ACHN (cell line): ENCODE measurements around the gene ROR2.

Experiments
- DNase-seq: peaks from one replicate; pipeline ENCODE4 v3.0.0-alpha.2; 2015
- in situ Hi-C: cut with HindIII; loops from 2 replicates; pipeline ENCODE4 v1.10.0; 2017; ENCODE audit warnings: low sequenced_read_pairs, low pct_ligation_motif_present, low pct_unique_long_range_greater_than_20kb

Gene ROR2

DNA sequence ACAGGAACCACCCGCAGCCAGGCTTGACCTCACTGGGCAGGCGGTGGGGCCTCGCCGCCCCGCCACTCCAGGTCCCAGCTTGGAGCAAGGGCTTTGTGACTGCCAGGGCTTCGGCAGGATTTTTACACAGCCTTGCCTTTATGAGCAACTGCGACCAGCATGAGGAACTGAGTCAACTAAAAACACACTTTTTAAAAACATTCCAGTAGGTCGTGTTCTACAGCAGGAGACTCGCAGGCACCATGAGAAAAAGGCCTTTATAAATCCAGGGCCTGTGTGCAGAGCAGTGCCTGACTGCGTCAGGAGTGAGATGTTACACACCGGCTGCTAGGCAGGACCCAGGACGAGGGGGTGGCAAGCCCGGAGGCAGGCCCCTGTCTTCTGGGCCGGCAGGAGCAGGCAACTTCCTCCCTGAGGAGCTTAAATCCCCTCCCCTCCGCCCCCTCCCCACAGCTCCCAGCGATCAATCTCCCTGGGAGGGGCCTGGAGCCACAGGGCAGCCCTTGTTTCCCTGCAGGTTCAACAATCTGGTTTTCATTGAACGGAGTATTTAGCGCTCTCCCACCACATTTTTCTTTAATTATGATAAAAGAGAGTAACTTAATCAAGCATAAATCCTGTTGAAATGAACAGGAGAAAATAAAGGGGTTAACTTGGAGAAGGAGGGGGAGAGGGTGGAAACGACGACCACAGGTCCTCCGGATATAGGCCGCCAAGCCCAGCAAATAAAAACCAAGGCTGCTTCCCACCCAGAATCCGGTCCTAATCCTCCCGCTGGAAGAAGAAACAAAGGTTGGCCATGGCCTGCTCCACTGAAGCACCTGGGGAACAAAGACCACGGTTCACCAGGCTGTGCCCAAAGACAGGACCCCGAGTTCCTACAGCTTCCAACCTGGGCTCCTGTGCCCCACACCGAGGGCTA, 92.5 kb downstream of the ROR2 start:
- DNase-seq = no peak
- in situ Hi-C loops = no loop called here

- in situ Hi-C loops = no loop called here
- no peak for DNase-seq
Observed at GRCh38 chr9:91856419-91856818, 93.6 kb downstream of the ROR2 start.

DNA sequence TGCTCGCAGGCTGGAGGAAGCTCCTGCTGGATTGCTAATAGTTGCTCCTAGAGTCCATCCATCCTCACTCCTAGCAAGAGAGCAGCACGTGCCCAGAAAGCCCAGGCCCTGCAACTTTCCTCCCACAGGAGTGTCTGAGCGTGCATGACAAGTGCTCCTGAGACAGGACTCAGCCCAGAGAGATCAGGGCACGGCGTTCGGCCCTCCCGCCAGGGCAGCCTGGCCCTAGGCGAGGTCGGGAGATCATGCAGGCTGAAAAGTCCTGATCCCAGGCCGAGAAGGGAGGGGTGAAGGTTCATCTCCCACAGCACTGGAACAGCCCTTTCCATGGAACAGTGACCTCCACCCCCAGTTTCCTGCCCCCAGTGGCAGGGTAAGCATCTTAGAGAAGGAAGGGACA, 94.8 kb downstream of the ROR2 start:
- in situ Hi-C loops = no loop called here
- DNase-seq = no peak

GRCh38 chr9:91852801-91853347, 97.2 kb downstream of the ROR2 start:
- no peak for DNase-seq
- in situ Hi-C loops = no loop called here

DNA sequence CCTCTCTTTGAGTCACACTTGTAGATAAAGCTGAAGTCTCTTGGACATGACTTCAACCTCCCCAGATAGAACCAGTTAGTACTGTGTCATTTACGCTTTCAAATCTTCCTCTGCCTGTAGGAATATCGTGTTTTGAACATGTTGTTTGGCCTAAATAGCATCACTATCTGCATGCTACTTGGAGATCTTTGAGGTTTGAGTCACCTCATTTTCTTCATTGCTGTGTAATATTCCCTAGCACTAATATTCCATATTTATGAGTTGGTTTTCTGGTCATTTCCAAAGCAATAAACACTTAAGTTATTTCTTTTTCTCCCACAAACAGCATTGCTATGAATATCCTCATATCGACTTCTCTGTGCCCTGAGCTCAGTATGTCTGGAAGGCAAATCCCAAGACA, 100.3 kb downstream of the ROR2 start:
- DNase-seq = no peak
- in situ Hi-C loops = no loop called here

GRCh38 chr9:91848146-91848545, 101.9 kb downstream of the ROR2 start:
- in situ Hi-C loops = no loop called here

DNA sequence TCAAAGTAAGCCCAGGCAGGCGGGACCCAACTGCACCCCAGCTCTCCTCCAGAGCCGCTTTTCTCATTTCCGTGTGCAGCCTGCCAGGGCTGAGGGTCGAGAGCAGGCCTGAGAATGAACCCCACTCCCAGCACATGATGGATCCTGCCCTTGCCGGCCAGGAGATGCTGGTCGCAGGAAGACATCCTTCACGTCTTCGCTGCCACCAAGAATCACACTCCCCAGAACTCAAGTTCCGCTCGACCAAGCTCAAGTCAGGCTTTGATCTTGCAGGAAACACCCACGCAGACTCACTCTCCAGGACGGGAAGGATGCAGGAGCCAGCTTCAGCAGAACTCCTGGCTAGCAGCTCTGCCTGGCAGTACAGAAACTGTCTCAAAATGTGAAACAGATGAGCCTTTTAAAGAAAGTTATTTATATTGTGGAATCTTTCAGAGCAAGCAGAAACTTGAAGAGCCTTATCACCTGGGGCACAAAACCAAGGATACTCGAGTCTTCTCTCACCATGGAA, 102.4 kb downstream of the ROR2 start:
- no peak for DNase-seq
- in situ Hi-C loops = no loop called here

More at GRCh38 chr9:91848146-91848545, 101.9 kb downstream of the ROR2 start:
- DNase-seq = no peak

DNA sequence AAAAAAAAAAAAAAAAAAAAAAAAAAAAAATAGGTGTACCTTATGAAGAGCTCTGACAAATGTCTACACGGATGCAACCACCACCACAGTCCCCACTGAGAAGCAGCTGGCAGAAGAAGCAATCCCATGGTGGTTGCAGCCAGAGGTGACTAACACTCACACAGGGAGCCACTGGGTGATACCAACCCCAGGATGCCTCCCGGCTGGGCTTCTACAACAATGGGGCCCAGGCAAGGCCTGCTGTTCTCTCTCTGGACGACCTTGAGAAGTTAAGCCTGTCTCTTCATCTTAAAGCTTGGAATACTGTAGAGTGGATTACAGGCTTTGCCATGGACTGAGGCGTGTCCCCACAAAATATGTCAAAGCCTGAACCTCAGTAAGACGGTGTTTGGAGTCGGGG, 104.1 kb downstream of the ROR2 start:
- no peak for DNase-seq
- in situ Hi-C loops = no loop called here

- in situ Hi-C loops = no loop called here
- no peak for DNase-seq
Observed at GRCh38 chr9:91844701-91845291, 105.2 kb downstream of the ROR2 start.

GRCh38 chr9:91844190-91844589, 105.8 kb downstream of the ROR2 start:
- DNase-seq = no peak
- in situ Hi-C loops = no loop called here

DNA sequence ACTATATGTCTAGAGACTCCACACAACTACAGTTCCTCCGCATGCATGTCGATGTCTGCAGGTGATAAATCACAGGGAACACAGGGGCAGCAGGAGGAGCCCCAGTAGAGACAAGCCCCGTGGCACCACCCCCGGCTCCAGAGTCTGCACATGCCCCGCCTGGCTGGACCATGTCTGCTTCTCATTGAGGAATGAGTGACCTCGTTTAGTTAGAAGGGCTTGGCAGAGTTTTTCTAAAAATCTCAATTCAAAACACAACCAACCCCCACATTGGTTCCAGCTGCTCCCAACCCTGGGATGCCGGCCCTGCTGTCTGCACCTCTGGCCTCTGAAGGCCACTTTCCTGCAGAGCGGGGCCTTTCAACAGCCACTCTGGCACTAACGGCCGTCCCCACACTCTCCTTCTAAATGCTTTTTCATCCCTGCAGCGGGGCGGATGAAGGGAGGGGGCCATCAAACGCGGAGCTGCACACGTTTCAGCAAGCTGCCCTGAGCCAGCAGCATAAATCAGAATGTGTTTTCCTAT, 106.3 kb downstream of the ROR2 start:
- in situ Hi-C loops = no loop called here
- no peak for DNase-seq

- in situ Hi-C loops = no loop called here
- DNase-seq = no peak
Observed at GRCh38 chr9:91843093-91843492, 106.9 kb downstream of the ROR2 start.

GRCh38 chr9:91842358-91843049, 107.5 kb downstream of the ROR2 start:
- DNase-seq = no peak
- in situ Hi-C loops = no loop called here

- in situ Hi-C loops = no loop called here
- no peak for DNase-seq
Observed at GRCh38 chr9:91841591-91841990, 108.4 kb downstream of the ROR2 start.

- in situ Hi-C loops = no loop called here
Observed at GRCh38 chr9:91840882-91841281, 109.1 kb downstream of the ROR2 start.

DNA sequence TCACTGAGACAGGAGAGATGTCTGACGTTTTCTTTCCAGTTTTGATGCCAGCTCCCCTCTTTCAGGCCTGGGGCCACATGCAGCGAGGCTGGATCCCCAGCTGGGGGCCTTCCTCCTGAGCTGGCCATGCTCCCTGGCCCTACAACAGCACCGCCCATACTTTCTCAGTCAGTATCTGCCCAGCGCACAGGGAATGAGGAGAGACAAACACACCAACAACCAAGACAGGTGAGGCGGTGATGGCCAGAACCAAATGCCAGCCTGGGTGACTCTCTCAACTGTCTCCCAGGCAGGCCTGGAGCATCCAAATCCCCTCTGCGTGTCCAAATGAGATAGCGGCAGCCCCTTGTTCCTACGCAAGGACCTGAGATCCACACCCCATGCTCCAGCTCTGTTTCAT, 109.6 kb downstream of the ROR2 start:
- in situ Hi-C loops = no loop called here
- DNase-seq = no peak

More at GRCh38 chr9:91840882-91841281, 109.1 kb downstream of the ROR2 start:
- DNase-seq = no peak

DNA sequence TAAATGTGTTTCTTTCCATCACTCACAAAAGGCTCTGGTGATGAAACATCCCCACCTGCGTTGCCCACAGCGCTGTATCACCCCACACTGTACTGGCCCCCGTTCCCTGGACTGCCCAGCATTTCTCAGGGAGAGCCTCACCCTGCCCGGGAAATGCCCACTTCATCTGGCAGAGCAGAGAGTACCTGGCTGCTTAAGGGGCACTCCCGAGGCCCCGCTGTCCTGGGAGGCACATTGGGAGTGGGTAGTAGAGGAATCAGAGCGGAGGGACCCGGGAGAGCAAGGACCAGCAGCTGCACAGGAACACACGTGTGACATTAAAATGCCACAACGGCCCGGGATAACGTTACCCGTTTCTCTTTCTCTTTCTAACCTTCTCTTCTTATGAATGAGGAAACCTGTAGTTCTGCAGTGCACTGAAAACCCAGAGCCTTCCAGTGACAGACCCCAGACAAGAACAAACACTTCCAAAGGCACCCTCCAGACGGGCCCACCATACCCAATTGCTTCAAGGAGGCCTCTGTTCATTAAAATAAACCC, 110.0 kb downstream of the ROR2 start:
- no peak for DNase-seq
- in situ Hi-C loops = no loop called here

GRCh38 chr9:91837981-91838731, 111.9 kb downstream of the ROR2 start:
- peak; percentile 61 for DNase-seq

More at GRCh38 chr9:91837981-91838731, 111.9 kb downstream of the ROR2 start:
- in situ Hi-C loops = no loop called here
